Astrocyte (in vitro differentiated cells and primary cell): Measurements from ENCODE around the gene HCN1. TPM values are rescaled to one million over a fixed set of nuclear protein-coding genes. Genes with fewer than 3 reads are reported as not detected.

Experiments used
- DNase-seq: peaks from one replicate; pipeline ENCODE4 v3.0.0-alpha.2; 2010; ENCODE audit warnings: low read depth
- FAIRE-seq: peaks from 2 replicates; lab custom pipeline; 2011; peaks lifted over from hg19 to GRCh38; lab: Jason Lieb, UNC
- H2AFZ ChIP-seq: 2 replicates; pipeline ENCODE4 v1.6.0; 2012; ENCODE audit warnings: low read depth, low read length, inconsistent platforms
- H3K27ac ChIP-seq: 2 replicates; pipeline ENCODE4 v1.5.1; 2011; ENCODE audit warnings: low read depth, low read length, inconsistent platforms
- H3K27me3 ChIP-seq: 2 replicates; pipeline ENCODE4 v1.6.0; 2011; ENCODE audit warnings: low read length, inconsistent platforms; ENCODE audit not compliant: insufficient read depth
- H3K36me3 ChIP-seq: 2 replicates; pipeline ENCODE4 v1.5.1; 2011; ENCODE audit warnings: low read length, inconsistent platforms; ENCODE audit not compliant: insufficient read depth
- H3K4me1 ChIP-seq: 2 replicates; pipeline ENCODE4 v1.5.1; 2011; ENCODE audit warnings: low read length, inconsistent platforms; ENCODE audit not compliant: insufficient read depth
- H3K4me2 ChIP-seq: 2 replicates; pipeline ENCODE4 v1.6.0; 2012; ENCODE audit warnings: low read length, inconsistent platforms
- H3K4me3 ChIP-seq: 2 replicates; pipeline ENCODE4 v1.5.1; 2011; ENCODE audit warnings: low read depth, mild to moderate bottlenecking, low read length, inconsistent platforms; ENCODE audit not compliant: insufficient read depth
- H3K79me2 ChIP-seq: 2 replicates; pipeline ENCODE4 v1.6.0; 2012; ENCODE audit warnings: mild to moderate bottlenecking, low read length, inconsistent platforms; ENCODE audit not compliant: insufficient read depth
- H3K9ac ChIP-seq: 2 replicates; pipeline ENCODE4 v1.6.0; 2012; ENCODE audit warnings: mild to moderate bottlenecking, low read length, inconsistent platforms
- H3K9me3 ChIP-seq: 2 replicates; pipeline ENCODE4 v1.5.1; 2012; ENCODE audit warnings: low read depth, mild to moderate bottlenecking, low read length, inconsistent platforms; ENCODE audit not compliant: insufficient read depth
- H4K20me1 ChIP-seq: 2 replicates; pipeline ENCODE4 v1.6.0; 2012; ENCODE audit warnings: low read length, inconsistent platforms; ENCODE audit not compliant: insufficient read depth
- H3K27ac Mint-ChIP-seq: one replicate; pipeline ENCODE4 v1.8.0; 2021; ENCODE audit warnings: mild to moderate bottlenecking, mixed read lengths; ENCODE audit not compliant: unreplicated experiment
- H3K27me3 Mint-ChIP-seq: one replicate; pipeline ENCODE4 v1.8.0; 2021; ENCODE audit warnings: low read depth, mixed read lengths; ENCODE audit not compliant: unreplicated experiment
- H3K36me3 Mint-ChIP-seq: one replicate; pipeline ENCODE4 v1.8.0; 2021; ENCODE audit warnings: low read depth, mixed read lengths; ENCODE audit not compliant: unreplicated experiment
- H3K4me1 Mint-ChIP-seq: one replicate; pipeline ENCODE4 v1.8.0; 2021; ENCODE audit warnings: low read depth, mixed read lengths; ENCODE audit not compliant: unreplicated experiment
- H3K4me3 Mint-ChIP-seq: one replicate; pipeline ENCODE4 v1.8.0; 2021; ENCODE audit warnings: mild to moderate bottlenecking, moderate library complexity, mixed read lengths; ENCODE audit not compliant: unreplicated experiment
- H3K9me3 Mint-ChIP-seq: one replicate; pipeline ENCODE4 v1.8.0; 2021; ENCODE audit warnings: mild to moderate bottlenecking, mixed read lengths; ENCODE audit not compliant: unreplicated experiment
- EZH2 ChIP-seq: IDR thresholded peaks from 2 replicates; pipeline ENCODE4 v1.6.1; 2012; ENCODE audit warnings: mild to moderate bottlenecking, low read length, inconsistent platforms; ENCODE audit not compliant: insufficient read depth
- total RNA-seq: library from RNA; stranded (reverse); gene quantifications from 2 replicates; pipeline ENCODE4 v1.2.1, GENCODE V29; 2021
- TF ChIP-seq, protein P1 (sequence below): IDR thresholded peaks from 2 replicates; pipeline ENCODE4 v1.5.1; 2011; ENCODE audit warnings: low read depth, mild to moderate bottlenecking, inconsistent platforms, low read length, moderate library complexity; ENCODE audit not compliant: insufficient read depth

Gene HCN1
- total RNA-seq, 1 donor from 2014 or later: 0.11 TPM

GRCh38 chr5:45288746-45289145 is 407.4 kb downstream of the HCN1 start:
- H3K79me2 ChIP-seq: no peaks in the 10 kb centered on the region
- no peaks in the 10 kb centered on the region for H3K27me3 ChIP-seq
- no peak overlapping the region for H3K4me3 Mint-ChIP-seq
- DNase-seq (no peak), FAIRE-seq (no peak)
- H3K9me3 ChIP-seq: no peaks in the 10 kb centered on the region
- no peaks in the 10 kb centered on the region for H3K27me3 Mint-ChIP-seq
- no peaks in the 10 kb centered on the region for H3K36me3 Mint-ChIP-seq
- H2AFZ ChIP-seq: no peak overlapping the region
- no peaks in the 10 kb centered on the region for H3K4me1 Mint-ChIP-seq
- no peak overlapping the region for H3K4me3 ChIP-seq
- TF ChIP-seq EZH2: no peak
- TF ChIP-seq, protein P1, sequence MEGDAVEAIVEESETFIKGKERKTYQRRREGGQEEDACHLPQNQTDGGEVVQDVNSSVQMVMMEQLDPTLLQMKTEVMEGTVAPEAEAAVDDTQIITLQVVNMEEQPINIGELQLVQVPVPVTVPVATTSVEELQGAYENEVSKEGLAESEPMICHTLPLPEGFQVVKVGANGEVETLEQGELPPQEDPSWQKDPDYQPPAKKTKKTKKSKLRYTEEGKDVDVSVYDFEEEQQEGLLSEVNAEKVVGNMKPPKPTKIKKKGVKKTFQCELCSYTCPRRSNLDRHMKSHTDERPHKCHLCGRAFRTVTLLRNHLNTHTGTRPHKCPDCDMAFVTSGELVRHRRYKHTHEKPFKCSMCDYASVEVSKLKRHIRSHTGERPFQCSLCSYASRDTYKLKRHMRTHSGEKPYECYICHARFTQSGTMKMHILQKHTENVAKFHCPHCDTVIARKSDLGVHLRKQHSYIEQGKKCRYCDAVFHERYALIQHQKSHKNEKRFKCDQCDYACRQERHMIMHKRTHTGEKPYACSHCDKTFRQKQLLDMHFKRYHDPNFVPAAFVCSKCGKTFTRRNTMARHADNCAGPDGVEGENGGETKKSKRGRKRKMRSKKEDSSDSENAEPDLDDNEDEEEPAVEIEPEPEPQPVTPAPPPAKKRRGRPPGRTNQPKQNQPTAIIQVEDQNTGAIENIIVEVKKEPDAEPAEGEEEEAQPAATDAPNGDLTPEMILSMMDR: no peak
- no peak overlapping the region for H3K4me2 ChIP-seq
- H3K4me1 ChIP-seq: no peaks in the 10 kb centered on the region
- no peak overlapping the region for H3K27ac ChIP-seq
- H3K9ac ChIP-seq: no peak overlapping the region
- no peaks in the 10 kb centered on the region for H3K36me3 ChIP-seq
- no peak overlapping the region for H3K27ac Mint-ChIP-seq
- no peaks in the 10 kb centered on the region for H3K9me3 Mint-ChIP-seq
- no peaks in the 10 kb centered on the region for H4K20me1 ChIP-seq

GRCh38 chr5:45284436-45284835 is 411.7 kb downstream of the HCN1 start:
- Histone ChIP-seq H3K9me3 (no peaks in the 10 kb centered on the region), H3K79me2 (no peaks in the 10 kb centered on the region), H3K4me1 (no peaks in the 10 kb centered on the region), H3K4me3 (no peak overlapping the region), H3K9ac (no peak overlapping the region), H2AFZ (no peak overlapping the region), H3K27me3 (no peaks in the 10 kb centered on the region), H3K4me2 (no peak overlapping the region), H4K20me1 (no peaks in the 10 kb centered on the region), H3K36me3 (no peaks in the 10 kb centered on the region), H3K27ac (no peak overlapping the region)
- no peak overlapping the region for H3K4me3 Mint-ChIP-seq
- H3K27me3 Mint-ChIP-seq: no peaks in the 10 kb centered on the region
- H3K27ac Mint-ChIP-seq: no peak overlapping the region
- H3K9me3 Mint-ChIP-seq: no peaks in the 10 kb centered on the region
- DNase-seq (no peak), FAIRE-seq (no peak)
- H3K36me3 Mint-ChIP-seq: no peaks in the 10 kb centered on the region
- H3K4me1 Mint-ChIP-seq: no peaks in the 10 kb centered on the region
- TF ChIP-seq, protein P1: no peak
- no peak for TF ChIP-seq EZH2

GRCh38 chr5:45281081-45281480 is 415.1 kb downstream of the HCN1 start:
- no peaks in the 10 kb centered on the region for H3K4me1 Mint-ChIP-seq
- FAIRE-seq: no peak

More at GRCh38 chr5:45281081-45281480, 415.1 kb downstream of the HCN1 start:
- Mint-ChIP-seq H3K4me3 (no peak overlapping the region), H3K27ac (no peak overlapping the region), H3K27me3 (no peaks in the 10 kb centered on the region), H3K36me3 (no peaks in the 10 kb centered on the region), H3K9me3 (peaks cover 1% of the 10 kb centered on the region)
- Histone ChIP-seq H2AFZ (no peak overlapping the region), H3K36me3 (no peaks in the 10 kb centered on the region), H3K4me1 (no peaks in the 10 kb centered on the region), H3K9me3 (no peaks in the 10 kb centered on the region), H3K27ac (no peak overlapping the region), H3K4me2 (no peak overlapping the region), H3K4me3 (no peak overlapping the region), H3K79me2 (no peaks in the 10 kb centered on the region), H4K20me1 (no peaks in the 10 kb centered on the region), H3K27me3 (no peaks in the 10 kb centered on the region), H3K9ac (no peak overlapping the region)
- DNase-seq: no peak
- TF ChIP-seq, protein P1: no peak
- no peak for TF ChIP-seq EZH2
